Spleen (tissue), 11 donors: ENCODE results near the gene AZU1. TPM values are rescaled to one million over a fixed set of nuclear protein-coding genes. Genes with fewer than 3 reads are reported as not detected.

Experiments
- DNase-seq: peaks from one replicate; pipeline ENCODE4 v3.0.0-alpha.2; 2020
- H3K27ac ChIP-seq, 8 donors: fragments of 200-600 bp; sonication (generic) in 7 of 8; 1 replicate in 4 of 8; 2 replicates in 4 of 8; pipeline versions ENCODE4 v1.5.0 to v1.8.0; 2016 to 2021; ENCODE audit warnings: inconsistent platforms in 4 of 8, mild to moderate bottlenecking in 4 of 8, moderate library complexity in 1 of 8
- H3K27me3 ChIP-seq, 7 donors: fragments of 200-600 bp; sonication (generic) in 6 of 7; replicated peaks in 1 of 7; 1 replicate in 4 of 7; 2 replicates in 3 of 7; pipeline versions ENCODE4 v1.5.0 to v1.8.0; 2016 to 2021; ENCODE audit warnings: inconsistent platforms in 3 of 7, mild to moderate bottlenecking in 1 of 7
- H3K36me3 ChIP-seq, 6 donors: fragments of 200-600 bp; sonication (generic) in 5 of 6; 1 replicate in 4 of 6; 2 replicates in 2 of 6; pipeline versions ENCODE4 v1.5.0 to v1.8.0; 2016 to 2021; ENCODE audit warnings: inconsistent platforms in 2 of 6
- H3K4me1 ChIP-seq, 6 donors: fragments of 200-600 bp; sonication (generic) in 5 of 6; 1 replicate in 3 of 6; 2 replicates in 3 of 6; pipeline versions ENCODE4 v1.5.0 to v1.8.0; 2016 to 2021; ENCODE audit warnings: inconsistent platforms in 3 of 6
- H3K4me3 ChIP-seq, 8 donors: fragments of 200-600 bp; sonication (generic) in 7 of 8; 1 replicate in 4 of 8; 2 replicates in 4 of 8; pipeline versions ENCODE4 v1.5.0 to v1.8.0; 2016 to 2021; ENCODE audit warnings: inconsistent platforms in 4 of 8, mild to moderate bottlenecking in 4 of 8, moderate library complexity in 2 of 8
- H3K9me3 ChIP-seq, 8 donors: fragments of 200-600 bp; sonication (generic) in 7 of 8; 1 replicate in 4 of 8; 2 replicates in 4 of 8; pipeline versions ENCODE4 v1.5.0 to v1.8.0; 2016 to 2021; ENCODE audit warnings: inconsistent platforms in 4 of 8
- CTCF ChIP-seq, 11 experiments: fragments of 200-600 bp in 7 of 11; fragments of 450-650 bp in 4 of 11; sonication (generic) in 4 of 11; IDR thresholded peaks in 8 of 11; conservative IDR thresholded peaks in 3 of 11; 1 replicate in 7 of 11; 2 replicates in 4 of 11; pipeline versions ENCODE4 v1.4.0 to v1.8.0; 2016 to 2021; ENCODE audit warnings: antibody characterized with exemption in 11 of 11, inconsistent platforms in 4 of 11, mild to moderate bottlenecking in 1 of 11
- POLR2A ChIP-seq, 3 donors: fragments of 450-650 bp; IDR thresholded peaks; one replicate each; pipeline ENCODE4 v1.5.1; 2017; ENCODE audit warnings: antibody characterized with exemption in 3 of 3, mild to moderate bottlenecking in 1 of 3
- POLR2AphosphoS5 ChIP-seq, 3 donors: sonication (generic); formaldehyde crosslinking; IDR thresholded peaks; one replicate each; pipeline ENCODE4 v1.5.1; 2017; ENCODE audit warnings: antibody characterized with exemption in 3 of 3
- WGBS, 5 donors: extraction: QIAGEN DNeasy Blood & Tissue Kit in 3 of 5; methylation state at CpG; one replicate each; pipeline versions ENCODE4 v1.1.5 to v1.1.7; 2013 to 2018; 5-methylcytosine and 5-hydroxymethylcytosine counted together
- intact Hi-C: fragments of 100-400 bp; cut with DNase I; formaldehyde crosslinking; loops from one replicate; pipeline ENCODE4 v1.15.0; 2023; ENCODE audit warnings: low total_unique reads
- polyA plus RNA-seq, 3 donors: library from polyadenylated mRNA; stranded (reverse); fragments of 200-250 nt; gene quantifications; one replicate each; pipeline ENCODE4 v1.2.1, GENCODE V29; 2013
- total RNA-seq, 7 donors: library from RNA; depleted of rRNA in 3 of 7; stranded (reverse); fragments of >200 nt in 3 of 7; fragmentation: NEBNext Ultra II Directional in 4 of 7; extraction: Animal tissue kit (Norgen Biotek cat#: 25700) in 4 of 7; gene quantifications; one replicate each; pipeline versions ENCODE4 v1.1.0 to v1.2.1, GENCODE V29; 2016 to 2021
- donor health status: healthy with polysubstance abuse.
- donor health status: DM: no; HTN: no; CAD: no; lungs with moderate emphysema.
- donor health status: DM: no; HTN: no; CAD: no.
- donor health status: Bipolar disorder and iron deficiency.
- donor health status: healthy.
- donor health status: DM: no; HTN: no; CAD: no.
- donor health status: DM: yes; HTN: yes; CAD: no.

Gene AZU1
- total and polyA plus RNA-seq, 10 donors, result 1.7 to 69.7 (median 7.2) TPM

GRCh38 chr19:855142-855541, 27.5 kb downstream of the AZU1 start:
- H3K27ac ChIP-seq, result no peak overlapping the region
- peaks cover 0 to 59% (median 29%) of the 10 kb centered on the region in 6 donors for H3K4me1 ChIP-seq
- H3K36me3 ChIP-seq, result no peaks in the 10 kb centered on the region
- intact Hi-C loops, result loop anchor here (10.0 kb wide), 1 partner anchor 80 kb away; no protein-coding TSS in a partner anchor
- TF ChIP-seq POLR2AphosphoS5 (IDR thresholded peaks at IDR 0.05) (no peak), POLR2A (IDR thresholded peaks at IDR 0.05) (no peak), CTCF (IDR thresholded peaks at IDR 0.05 in 8 of 11, conservative IDR thresholded peaks at IDR 0.05 in 3 of 11) (no peak)
- WGBS, 5 donors, result 76 to 90% (median 82%) methylated on average over 9 to 12 of the region's 12 CpGs
- H3K9me3 ChIP-seq, result no peaks in the 10 kb centered on the region
- no peak for DNase-seq
- H3K27me3 ChIP-seq, result peaks cover 0 to 78% (median 32%) of the 10 kb centered on the region in 7 donors
- no peak overlapping the region for H3K4me3 ChIP-seq

GRCh38 chr19:855566-856120, 28.0 kb downstream of the AZU1 start:
- no peak overlapping the region for H3K4me3 ChIP-seq
- no peaks in the 10 kb centered on the region for H3K36me3 ChIP-seq
- H3K27me3 ChIP-seq, result peaks cover 0 to 78% (median 37%) of the 10 kb centered on the region in 7 donors
- DNase-seq, result no peak
- peaks cover 0 to 59% (median 30%) of the 10 kb centered on the region in 6 donors for H3K4me1 ChIP-seq
- no peaks in the 10 kb centered on the region for H3K9me3 ChIP-seq
- no peak overlapping the region for H3K27ac ChIP-seq
- TF ChIP-seq POLR2A (IDR thresholded peaks at IDR 0.05) (no peak), CTCF (IDR thresholded peaks at IDR 0.05 in 8 of 11, conservative IDR thresholded peaks at IDR 0.05 in 3 of 11) (no peak), POLR2AphosphoS5 (IDR thresholded peaks at IDR 0.05) (no peak)
- intact Hi-C loops, result loop anchor here (10.0 kb wide), 1 partner anchor 81 kb away; no protein-coding TSS in a partner anchor
- 62 to 83% (median 76%) methylated on average over 9 to 40 of the region's 40 CpGs for WGBS, 5 donors

GRCh38 chr19:858284-858683, 30.6 kb downstream of the AZU1 start:
- intact Hi-C loops, result loop anchor here (10.0 kb wide), 1 partner anchor 83 kb away; no protein-coding TSS in a partner anchor
- Histone ChIP-seq H3K4me1 (peaks cover 7 to 57% (median 38%) of the 10 kb centered on the region in 6 donors), H3K4me3 (no peak overlapping the region), H3K9me3 (no peaks in the 10 kb centered on the region), H3K27ac (peak overlapping the region in 1 of 8 donors; percentile 73), H3K27me3 (peaks cover 0 to 78% (median 21%) of the 10 kb centered on the region in 7 donors), H3K36me3 (no peaks in the 10 kb centered on the region)
- WGBS, 5 donors, result 76 to 81% (median 79%) methylated on average over 9 of the region's 9 CpGs
- no peak for DNase-seq
- TF ChIP-seq CTCF (IDR thresholded peaks at IDR 0.05 in 8 of 11, conservative IDR thresholded peaks at IDR 0.05 in 3 of 11) (no peak), POLR2AphosphoS5 (IDR thresholded peaks at IDR 0.05) (no peak), POLR2A (IDR thresholded peaks at IDR 0.05) (no peak)
